H9 (cell line): Measurements from ENCODE around the gene ABHD11. TPM values are rescaled to one million over a fixed set of nuclear protein-coding genes. Genes with fewer than 3 reads are reported as not detected.

Experiments used
- DNase-seq: peaks from one replicate; pipeline ENCODE4 v3.0.0-alpha.2; 2017
- H2AFZ ChIP-seq: one replicate; pipeline ENCODE4 v1.6.1; 2013; ENCODE audit warnings: mild to moderate bottlenecking, low read length, control low read depth, moderate library complexity
- H2AK5ac ChIP-seq: 2 replicates; pipeline ENCODE4 v1.6.1; 2013; ENCODE audit warnings: low read length, control low read depth, mixed read lengths; ENCODE audit not compliant: insufficient read length
- H2BK120ac ChIP-seq: one replicate; pipeline ENCODE4 v1.6.1; 2013; ENCODE audit warnings: low read depth, mild to moderate bottlenecking, low read length, control low read depth, inconsistent platforms; ENCODE audit not compliant: poor library complexity, severe bottlenecking
- H2BK12ac ChIP-seq: 2 replicates; pipeline ENCODE4 v1.6.1; 2013; ENCODE audit warnings: low read length, control low read depth, mixed read lengths, low read depth; ENCODE audit not compliant: insufficient read length
- H2BK15ac ChIP-seq: 2 replicates; pipeline ENCODE4 v1.6.1; 2013; ENCODE audit warnings: low read depth, low read length, control low read depth
- H2BK20ac ChIP-seq: one replicate; pipeline ENCODE4 v1.6.1; 2013; ENCODE audit warnings: low read depth, mild to moderate bottlenecking, low read length, control low read depth, inconsistent platforms; ENCODE audit not compliant: poor library complexity, severe bottlenecking
- H2BK5ac ChIP-seq: 2 replicates; pipeline ENCODE4 v1.6.1; 2013; ENCODE audit warnings: low read length, control low read depth, mixed read lengths; ENCODE audit not compliant: insufficient read length
- H3K14ac ChIP-seq: 2 replicates; pipeline ENCODE4 v1.6.1; 2013; ENCODE audit warnings: low read length, control low read depth; ENCODE audit not compliant: insufficient read depth
- H3K18ac ChIP-seq: 2 replicates; pipeline ENCODE4 v1.6.1; 2013; ENCODE audit warnings: low read depth, mild to moderate bottlenecking, mixed read lengths, low read length, control low read depth; ENCODE audit not compliant: insufficient read length
- H3K23ac ChIP-seq: 2 replicates; pipeline ENCODE4 v1.6.1; 2013; ENCODE audit warnings: low read length, control low read depth, mixed read lengths, low read depth; ENCODE audit not compliant: insufficient read length
- H3K23me2 ChIP-seq: 2 replicates; pipeline ENCODE4 v1.6.1; 2013; ENCODE audit warnings: low read depth, mild to moderate bottlenecking, mixed read lengths, low read length, control low read depth; ENCODE audit not compliant: insufficient read length, poor library complexity, severe bottlenecking
- H3K27ac ChIP-seq: 2 replicates; pipeline ENCODE4 v1.5.1; 2013; ENCODE audit warnings: low read length, control low read depth, mixed read lengths, low read depth; ENCODE audit not compliant: insufficient read length
- H3K27me3 ChIP-seq: 2 replicates; pipeline ENCODE4 v1.6.1; 2013; ENCODE audit warnings: low read length, control low read depth, inconsistent platforms; ENCODE audit not compliant: insufficient read depth
- H3K4ac ChIP-seq: 2 replicates; pipeline ENCODE4 v1.6.1; 2013; ENCODE audit warnings: low read depth, mild to moderate bottlenecking, control low read depth, inconsistent platforms, low read length, moderate library complexity
- H3K4me1 ChIP-seq: 2 replicates; pipeline ENCODE4 v1.6.1; 2013; ENCODE audit warnings: low read length, control low read depth, inconsistent platforms; ENCODE audit not compliant: insufficient read depth
- H3K4me2 ChIP-seq: 2 replicates; pipeline ENCODE4 v1.6.1; 2013; ENCODE audit warnings: low read length, control low read depth, mixed read lengths; ENCODE audit not compliant: insufficient read length, insufficient read depth
- H3K56ac ChIP-seq: 2 replicates; pipeline ENCODE4 v1.6.1; 2013; ENCODE audit warnings: low read depth, mild to moderate bottlenecking, mixed read lengths, low read length, control low read depth; ENCODE audit not compliant: insufficient read length
- H3K79me1 ChIP-seq: 2 replicates; pipeline ENCODE4 v1.6.1; 2013; ENCODE audit warnings: low read depth, mild to moderate bottlenecking, moderate library complexity, low read length, control low read depth, inconsistent platforms; ENCODE audit not compliant: insufficient read depth, poor library complexity, severe bottlenecking
- H3K79me2 ChIP-seq: 2 replicates; pipeline ENCODE4 v1.6.1; 2013; ENCODE audit warnings: low read length, control low read depth, inconsistent platforms; ENCODE audit not compliant: insufficient read depth
- H3K9ac ChIP-seq: 2 replicates; pipeline ENCODE4 v1.6.1; 2013; ENCODE audit warnings: low read length, control low read depth, mixed read lengths; ENCODE audit not compliant: insufficient read length; ENCODE audit errors: extremely low read depth
- H3K9me3 ChIP-seq: one replicate; pipeline ENCODE4 v1.6.1; 2013; ENCODE audit warnings: low read depth, low read length, inconsistent platforms; ENCODE audit not compliant: control insufficient read depth
- H3T11ph ChIP-seq: one replicate; pipeline ENCODE4 v1.6.1; 2013; ENCODE audit warnings: mild to moderate bottlenecking, low read length, control low read depth, inconsistent platforms
- H4K20me1 ChIP-seq: one replicate; pipeline ENCODE4 v1.6.1; 2013; ENCODE audit not compliant: control insufficient read depth, insufficient read length, insufficient read depth
- H4K5ac ChIP-seq: 2 replicates; pipeline ENCODE4 v1.6.1; 2013; ENCODE audit warnings: low read depth, mild to moderate bottlenecking, mixed read lengths, low read length, control low read depth; ENCODE audit not compliant: insufficient read length
- H4K8ac ChIP-seq: replicated peaks from 2 replicates; pipeline ENCODE4 v1.6.1; 2013; ENCODE audit warnings: low read length, control low read depth, mixed read lengths, low read depth; ENCODE audit not compliant: insufficient read length
- H4K91ac ChIP-seq: 2 replicates; pipeline ENCODE4 v1.6.1; 2013; ENCODE audit warnings: low read depth, mild to moderate bottlenecking, moderate library complexity, mixed read lengths, low read length, control low read depth; ENCODE audit not compliant: insufficient read length
- H3K27ac Mint-ChIP-seq, 3 experiments: 2 replicates in 2 of 3; 3 replicates in 1 of 3; pipeline ENCODE4 v1.8.0; 2020 to 2021; ENCODE audit warnings: mixed read lengths in 3 of 3, mild to moderate bottlenecking in 1 of 3, moderate library complexity in 1 of 3
- H3K27me3 Mint-ChIP-seq: 2 replicates; pipeline ENCODE4 v1.8.0; 2021; ENCODE audit warnings: low read depth, mild to moderate bottlenecking, moderate library complexity, mixed read lengths
- H3K36me3 Mint-ChIP-seq, 3 experiments: 2 replicates in 2 of 3; 3 replicates in 1 of 3; pipeline ENCODE4 v1.8.0; 2020 to 2021; ENCODE audit warnings: low read depth in 3 of 3, mixed read lengths in 3 of 3; ENCODE audit not compliant: insufficient read depth in 1 of 3
- H3K4me1 Mint-ChIP-seq, 2 experiments: 2 replicates each; pipeline ENCODE4 v1.8.0; 2020; ENCODE audit warnings: mixed read lengths in 2 of 2
- H3K4me3 Mint-ChIP-seq, 2 experiments: 2 replicates in 1 of 2; 3 replicates in 1 of 2; pipeline ENCODE4 v1.8.0; 2020 to 2021; ENCODE audit warnings: mild to moderate bottlenecking in 2 of 2, mixed read lengths in 2 of 2, moderate library complexity in 1 of 2
- H3K9me3 Mint-ChIP-seq, 2 experiments: 2 replicates in 1 of 2; 3 replicates in 1 of 2; pipeline ENCODE4 v1.8.0; 2020; ENCODE audit warnings: mild to moderate bottlenecking in 2 of 2, mixed read lengths in 2 of 2, moderate library complexity in 1 of 2
- CTCF ChIP-seq: fragments of 200-600 bp; sonication (generic); conservative IDR thresholded peaks from 3 replicates; pipeline ENCODE4 v1.8.0; 2021; ENCODE audit warnings: antibody characterized with exemption, mild to moderate bottlenecking
- WGBS: extraction: QIAGEN DNeasy Blood & Tissue Kit; methylation state at CpG from one replicate; pipeline ENCODE4 v1.1.7; 2013; ENCODE audit warnings: missing lambda C conversion rate, low lambda C conversion rate, mixed read lengths; ENCODE audit not compliant: insufficient read length; ENCODE audit errors: extremely low coverage; 5-methylcytosine and 5-hydroxymethylcytosine counted together
- total RNA-seq: library from RNA; stranded (reverse); gene quantifications from 2 replicates; pipeline ENCODE4 v1.2.1, GENCODE V29; 2021

The ABHD11 gene
- total RNA-seq, 1 experiment from 2014 or later, result 34.4 TPM

GRCh38 chr7:73778801-73779389 is 40.3 kb upstream of the ABHD11 start:
- no peaks in the 10 kb centered on the region; the same call in 1 of the 2 replicates for H3K27me3 Mint-ChIP-seq
- Histone ChIP-seq H3K23me2 (no peaks in the 10 kb centered on the region), H2AK5ac (no peak overlapping the region), H3T11ph (no peak overlapping the region), H3K4me1 (no peaks in the 10 kb centered on the region), H3K79me2 (no peaks in the 10 kb centered on the region), H3K9ac (no peak overlapping the region), H4K91ac (no peak overlapping the region), H3K27me3 (no peaks in the 10 kb centered on the region), H4K5ac (no peak overlapping the region), H2BK15ac (no peak overlapping the region), H3K27ac (no peak overlapping the region), H3K4ac (no peak overlapping the region), H3K14ac (no peak overlapping the region), H2BK5ac (no peak overlapping the region), H4K8ac (no peak overlapping the region), H4K20me1 (no peaks in the 10 kb centered on the region), H2AFZ (no peak overlapping the region), H2BK120ac (no peak overlapping the region), H3K9me3 (no peaks in the 10 kb centered on the region), H3K4me2 (no peak overlapping the region), H3K56ac (no peak overlapping the region), H2BK20ac (no peak overlapping the region), H3K23ac (no peak overlapping the region), H2BK12ac (no peak overlapping the region), H3K79me1 (no peaks in the 10 kb centered on the region), H3K18ac (peak overlapping the region; percentile 15)
- DNase-seq, result no peak
- H3K4me3 Mint-ChIP-seq, result no peak overlapping the region
- H3K27ac Mint-ChIP-seq, result peak overlapping the region in 1 of 3 experiments; percentile 56; a peak in 1 of 7 replicates
- WGBS, result no CpG with 5 or more reads among the region's 11 CpGs
- peaks cover 0 to 12% of the 10 kb centered on the region in 2 experiments; a peak in 1 of 4 replicates for H3K4me1 Mint-ChIP-seq
- H3K9me3 Mint-ChIP-seq, result peaks cover 3 to 6% of the 10 kb centered on the region in 2 experiments; a peak in 4 of 5 replicates
- H3K36me3 Mint-ChIP-seq, result peaks cover 0 to 8% (median 2%) of the 10 kb centered on the region in 3 experiments; a peak in 4 of 7 replicates
- TF ChIP-seq CTCF, result no peak
